GM12891 (cell line): ENCODE data around the gene EXOC4.

Source experiments
- DNase-seq: peaks from one replicate; pipeline ENCODE4 v3.0.0; 2011; ENCODE audit warnings: low spot score; ENCODE audit not compliant: insufficient read length
- FAIRE-seq: peaks from 2 replicates; lab custom pipeline; 2011; peaks lifted over from hg19 to GRCh38; lab: Jason Lieb, UNC
- PAX5 ChIP-seq: IDR thresholded peaks from 2 replicates; pipeline ENCODE4 v1.6.1; 2011; ENCODE audit warnings: low read length, moderate library complexity, mild to moderate bottlenecking; ENCODE audit not compliant: insufficient read depth, severe bottlenecking
- POLR2A ChIP-seq: IDR thresholded peaks from 2 replicates; pipeline ENCODE4 v1.6.1; 2011; ENCODE audit warnings: low read depth, low read length, control low read depth
- POLR2AphosphoS5 ChIP-seq: IDR thresholded peaks from 2 replicates; pipeline ENCODE4 v1.6.1; 2011; ENCODE audit warnings: low read depth, low read length, control low read depth
- POU2F2 ChIP-seq: IDR thresholded peaks from 2 replicates; pipeline ENCODE4 v1.6.1; 2011; ENCODE audit warnings: low read depth, mild to moderate bottlenecking, control low read depth, low read length, moderate library complexity
- SPI1 ChIP-seq: IDR thresholded peaks from 2 replicates; pipeline ENCODE4 v1.6.1; 2011; ENCODE audit warnings: low read depth, low read length, control low read depth
- TAF1 ChIP-seq: IDR thresholded peaks from 2 replicates; pipeline ENCODE4 v1.6.1; 2011; ENCODE audit warnings: low read depth, low read length, control low read depth

Gene EXOC4

DNA sequence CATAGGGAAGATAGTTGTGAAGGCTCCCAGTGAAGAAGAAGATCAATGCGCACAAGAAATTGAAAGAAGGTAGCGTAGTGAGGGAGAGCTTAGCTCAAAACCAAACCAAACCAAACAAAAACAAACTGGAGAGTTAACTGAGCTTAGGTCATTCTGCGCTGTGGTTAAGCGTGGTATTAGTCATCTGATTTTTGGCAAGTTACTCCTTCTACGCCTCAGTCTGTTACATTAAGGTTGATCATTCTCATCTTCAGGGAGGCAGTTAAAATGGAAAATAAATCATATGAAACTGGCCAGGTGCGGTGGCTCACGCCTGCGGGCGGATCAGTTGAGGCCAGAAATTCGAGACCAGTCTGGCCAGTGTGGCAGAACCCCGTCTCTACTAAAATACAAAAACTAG is 259.7 kb downstream of the EXOC4 start:
- no peak for FAIRE-seq

DNA sequence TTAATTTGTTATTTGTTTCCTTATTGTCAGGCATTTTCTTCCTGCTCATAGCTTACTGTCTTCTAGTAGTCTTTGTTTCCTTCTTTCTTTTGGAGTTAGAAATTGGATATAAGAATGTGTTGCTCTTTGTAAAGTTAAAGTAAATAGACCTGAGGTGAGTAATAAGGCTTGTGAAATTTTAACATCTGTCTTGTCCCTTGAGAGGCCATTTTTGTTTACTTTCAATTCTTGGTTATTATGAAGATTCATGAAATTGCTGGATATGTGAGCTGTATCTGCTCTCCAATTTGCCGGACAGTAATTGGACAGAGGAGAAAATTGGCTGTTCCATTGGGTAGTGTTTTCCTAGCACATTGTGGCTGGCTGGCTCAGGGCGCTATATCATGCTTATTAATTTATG is 260.7 kb downstream of the EXOC4 start:
- no peak for TF ChIP-seq PAX5
- TF ChIP-seq TAF1 = no peak
- no peak for TF ChIP-seq POU2F2
- no peak for TF ChIP-seq SPI1
- no peak for TF ChIP-seq POLR2A
- TF ChIP-seq POLR2AphosphoS5 = no peak
- DNase-seq (no peak), FAIRE-seq (no peak)

More for the DNA sequence above, 259.7 kb downstream of the EXOC4 start:
- no peak for DNase-seq
- TF ChIP-seq SPI1 (no peak), POLR2A (no peak), POU2F2 (no peak), TAF1 (no peak), POLR2AphosphoS5 (no peak)

DNA sequence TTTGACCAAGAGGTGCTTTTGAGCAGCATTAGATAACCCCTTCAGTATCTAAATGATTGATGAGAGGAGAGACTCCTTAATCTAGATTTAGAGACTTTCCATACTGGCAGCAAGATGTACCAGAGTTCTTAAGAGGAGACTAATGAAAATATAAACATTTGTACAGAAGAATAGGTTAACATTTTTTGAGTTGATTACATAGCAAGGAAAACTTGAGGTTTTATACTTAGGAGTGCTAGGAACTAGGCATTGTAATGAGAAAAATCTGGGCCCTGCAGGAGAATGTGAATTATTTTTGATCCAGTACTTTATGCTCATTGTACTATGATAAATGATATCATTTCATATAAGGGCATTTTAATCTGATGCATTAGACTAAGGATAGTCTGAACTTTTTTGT is 261.7 kb downstream of the EXOC4 start:
- DNase-seq = no peak

DNA sequence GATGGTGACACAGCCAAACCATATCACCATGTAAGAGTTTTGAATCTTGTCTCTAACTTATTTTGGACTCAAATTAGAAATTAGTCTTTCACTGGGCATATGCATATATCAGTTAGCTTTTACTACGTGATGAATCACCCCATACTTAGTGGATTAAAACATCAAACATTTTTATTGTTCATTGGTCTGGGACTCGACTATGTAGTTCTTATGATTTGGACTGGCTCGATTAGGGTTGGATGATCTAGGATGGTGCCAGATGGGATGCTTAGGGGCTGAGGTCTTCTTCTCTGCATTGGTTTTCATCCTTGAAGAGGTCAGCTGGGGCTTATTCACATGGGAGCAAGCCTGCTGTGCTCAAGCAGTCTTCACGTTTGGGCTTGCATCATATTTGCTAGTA is 264.9 kb downstream of the EXOC4 start:
- DNase-seq = no peak
- FAIRE-seq = no peak
- no peak for TF ChIP-seq POLR2A
- TF ChIP-seq SPI1 = no peak
- no peak for TF ChIP-seq POU2F2
- TF ChIP-seq PAX5 = no peak
- TF ChIP-seq POLR2AphosphoS5 = no peak
- TF ChIP-seq TAF1 = no peak

More for the DNA sequence above, 261.7 kb downstream of the EXOC4 start:
- TF ChIP-seq SPI1 (no peak), TAF1 (no peak), POU2F2 (no peak), POLR2AphosphoS5 (no peak), POLR2A (no peak), PAX5 (no peak)
- FAIRE-seq = no peak

DNA sequence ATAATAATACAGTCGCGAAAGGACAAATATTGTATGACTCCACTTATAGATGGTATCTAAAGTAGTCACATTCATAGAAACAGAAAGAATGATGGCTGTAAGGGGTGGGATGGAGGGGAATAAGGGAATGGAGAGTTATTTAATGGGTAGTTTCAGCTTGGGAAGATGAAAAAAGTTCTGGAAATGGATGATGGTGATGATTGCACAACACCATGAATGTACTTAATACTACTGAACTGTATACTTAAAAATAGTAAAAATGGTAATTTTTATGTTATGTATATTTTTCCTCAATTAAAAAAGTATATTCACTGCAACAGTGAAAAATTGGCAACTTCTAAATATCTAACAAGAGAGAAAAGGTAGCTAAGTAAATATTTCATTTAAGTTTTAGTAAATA is 265.8 kb downstream of the EXOC4 start:
- TF ChIP-seq POLR2AphosphoS5 (no peak), TAF1 (no peak), SPI1 (no peak), POU2F2 (no peak), POLR2A (no peak), PAX5 (no peak)
- DNase-seq = no peak
- no peak for FAIRE-seq

DNA sequence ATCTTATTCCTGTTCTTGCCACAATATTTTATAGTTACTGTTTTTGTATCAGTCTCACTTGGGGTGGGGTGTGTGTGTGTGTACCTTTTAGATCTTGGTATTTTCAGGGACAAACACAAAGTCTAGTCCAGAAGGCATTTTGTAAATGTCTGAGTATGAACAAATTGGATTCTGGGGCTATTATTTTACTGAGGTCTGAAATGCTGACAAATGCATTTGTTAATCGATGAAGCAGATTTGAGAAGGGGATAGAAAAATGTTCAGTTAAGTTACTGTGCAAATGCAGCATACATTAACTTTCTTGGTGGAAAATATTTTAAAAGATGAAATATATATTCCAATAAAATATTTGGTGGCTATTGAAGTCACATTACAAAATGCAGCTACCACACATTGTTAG is 267.4 kb downstream of the EXOC4 start:
- TF ChIP-seq POLR2AphosphoS5 (no peak), TAF1 (no peak), POU2F2 (no peak)
- FAIRE-seq (no peak), DNase-seq (no peak)

DNA sequence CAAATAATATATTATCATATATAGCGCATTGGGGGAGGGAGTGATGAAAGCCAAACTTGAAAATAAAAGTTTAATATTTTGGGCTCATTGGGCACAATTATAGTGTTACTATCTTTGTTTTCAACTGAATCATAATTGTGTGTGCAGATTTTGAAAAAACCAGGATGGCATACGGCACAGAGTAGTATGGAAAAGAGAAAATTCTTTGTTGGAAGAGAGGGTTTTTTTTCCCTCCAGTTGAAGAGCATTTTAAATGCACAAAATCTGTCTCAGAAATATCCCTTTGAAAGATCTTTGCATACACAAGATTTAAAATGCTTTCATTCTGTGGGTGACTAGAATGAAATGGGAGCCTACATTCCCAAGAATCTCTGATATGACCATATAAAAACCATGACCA is 269.6 kb downstream of the EXOC4 start:
- no peak for TF ChIP-seq TAF1
- TF ChIP-seq PAX5 = no peak
- TF ChIP-seq POLR2A = no peak
- DNase-seq = no peak
- FAIRE-seq = no peak

DNA sequence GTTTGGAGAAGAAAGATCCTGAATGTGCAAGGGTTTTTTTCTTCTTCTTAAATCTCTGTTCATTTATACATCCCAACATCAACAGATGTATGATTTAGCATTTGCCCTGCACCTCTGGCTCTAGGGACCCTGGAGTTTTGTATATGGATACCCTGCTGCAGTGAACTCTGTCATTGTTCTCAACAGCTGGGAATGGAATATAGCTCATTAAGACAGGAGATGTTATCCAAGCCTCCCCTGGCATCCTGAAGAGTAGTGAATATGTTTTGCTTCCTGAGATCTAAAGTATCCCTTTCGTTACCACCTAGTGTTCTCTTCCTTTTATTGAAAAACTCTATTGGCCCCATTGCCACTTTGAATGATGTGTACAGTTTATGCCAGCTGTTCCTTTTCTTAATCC is 275.9 kb downstream of the EXOC4 start:
- FAIRE-seq (peak; percentile 58), DNase-seq (no peak)
- TF ChIP-seq TAF1 (no peak), SPI1 (no peak), POLR2AphosphoS5 (no peak), POU2F2 (no peak), PAX5 (no peak), POLR2A (no peak)

DNA sequence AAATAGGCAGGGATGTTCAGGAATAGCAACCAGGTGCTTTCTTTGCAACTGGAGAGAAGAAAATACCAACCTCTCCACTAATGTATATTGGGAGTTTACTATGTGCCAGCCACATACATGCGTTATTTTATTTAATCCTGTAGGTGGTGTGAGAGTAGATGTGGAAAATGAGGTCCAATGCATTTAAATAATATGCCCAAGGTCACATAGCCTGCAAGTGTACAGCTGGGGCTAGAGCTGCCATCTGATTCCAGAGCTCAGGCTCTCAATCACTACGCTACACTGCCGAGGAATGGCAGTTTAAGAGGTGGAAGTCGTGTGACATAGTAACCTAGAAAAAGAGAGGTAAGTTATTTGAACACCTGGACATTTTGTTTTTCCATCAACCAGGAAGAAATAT is 277.0 kb downstream of the EXOC4 start:
- FAIRE-seq (no peak), DNase-seq (no peak)
- TF ChIP-seq TAF1 = no peak

DNA sequence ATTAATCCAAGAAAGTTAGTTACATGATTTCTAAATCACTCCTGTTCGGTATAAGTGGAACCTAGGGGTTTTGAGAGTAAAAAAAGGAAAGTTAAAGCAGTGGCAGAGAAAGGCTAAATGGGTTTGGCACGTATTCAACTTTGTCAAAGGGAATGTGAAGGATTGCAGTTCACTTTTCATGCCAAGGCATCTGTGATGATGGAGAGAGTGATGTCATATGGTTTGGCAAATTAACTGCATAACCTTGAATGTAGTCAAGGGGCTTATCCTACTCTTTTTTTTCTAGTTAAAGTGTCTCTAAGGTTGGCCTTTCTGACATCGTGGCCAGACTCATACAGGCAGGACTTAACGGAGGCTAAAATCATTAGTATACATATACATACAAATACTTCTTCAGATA is 277.8 kb downstream of the EXOC4 start:
- no peak for FAIRE-seq
- no peak for TF ChIP-seq POLR2AphosphoS5
- TF ChIP-seq SPI1 = no peak
- no peak for TF ChIP-seq TAF1
- TF ChIP-seq POLR2A = no peak
- no peak for TF ChIP-seq PAX5
- TF ChIP-seq POU2F2 = no peak

More for the DNA sequence above, 277.8 kb downstream of the EXOC4 start:
- no peak for DNase-seq
